Neuronal stem cell (in vitro differentiated cells): ENCODE data around the gene MRC2.

Source experiments
- DNase-seq: peaks from one replicate; pipeline ENCODE4 v3.0.0-alpha.2; 2013; ENCODE audit warnings: low spot score
- H2AFZ ChIP-seq: one replicate; pipeline ENCODE4 v1.6.1; 2013; ENCODE audit warnings: mild to moderate bottlenecking, low read length, inconsistent platforms
- H2AK5ac ChIP-seq: 2 replicates; pipeline ENCODE4 v1.6.1; 2013; ENCODE audit warnings: low read depth, mild to moderate bottlenecking, inconsistent platforms, low read length, moderate library complexity, mixed read lengths
- H2BK120ac ChIP-seq: 2 replicates; pipeline ENCODE4 v1.6.1; 2013; ENCODE audit warnings: low read depth, mild to moderate bottlenecking, inconsistent platforms, low read length, moderate library complexity, mixed read lengths
- H2BK12ac ChIP-seq: one replicate; pipeline ENCODE4 v1.6.1; 2013; ENCODE audit warnings: low read length, inconsistent platforms
- H2BK15ac ChIP-seq: 2 replicates; pipeline ENCODE4 v1.6.1; 2013; ENCODE audit warnings: mild to moderate bottlenecking, low read length, inconsistent platforms, mixed read lengths
- H2BK5ac ChIP-seq: one replicate; pipeline ENCODE4 v1.6.1; 2013; ENCODE audit warnings: inconsistent platforms, mild to moderate bottlenecking, low read length, moderate library complexity
- H3K14ac ChIP-seq: one replicate; pipeline ENCODE4 v1.6.1; 2013; ENCODE audit warnings: low read length, inconsistent platforms
- H3K18ac ChIP-seq: 2 replicates; pipeline ENCODE4 v1.6.1; 2013; ENCODE audit warnings: low read length, inconsistent platforms
- H3K23ac ChIP-seq: 2 replicates; pipeline ENCODE4 v1.6.1; 2013; ENCODE audit warnings: low read depth, mild to moderate bottlenecking, mixed read lengths, low read length, inconsistent platforms; ENCODE audit not compliant: poor library complexity
- H3K27ac ChIP-seq: replicated peaks from 3 replicates; pipeline ENCODE4 v1.5.1; 2013; ENCODE audit warnings: low read length, inconsistent platforms
- H3K27me3 ChIP-seq, 3 experiments: 2 replicates each; pipeline ENCODE4 v1.6.1; 2013; ENCODE audit warnings: low read length in 3 of 3, mild to moderate bottlenecking in 2 of 3, inconsistent platforms in 1 of 3, low read depth in 1 of 3, mixed read lengths in 1 of 3, moderate library complexity in 1 of 3; ENCODE audit not compliant: control insufficient read depth in 3 of 3, insufficient read depth in 3 of 3
- H3K36me3 ChIP-seq, 2 donors: replicated peaks in 1 of 2; 2 replicates each; pipeline ENCODE4 v1.6.1; 2013; ENCODE audit warnings: low read length in 2 of 2; ENCODE audit not compliant: control insufficient read depth in 2 of 2, insufficient read depth in 2 of 2
- H3K4ac ChIP-seq: 2 replicates; pipeline ENCODE4 v1.6.1; 2013; ENCODE audit warnings: inconsistent platforms, mild to moderate bottlenecking, low read length, moderate library complexity
- H3K4me1 ChIP-seq, 2 donors: 1 replicate in 1 of 2; 2 replicates in 1 of 2; pipeline ENCODE4 v1.6.1; 2013; ENCODE audit warnings: low read length in 2 of 2, low read depth in 1 of 2; ENCODE audit not compliant: control insufficient read depth in 2 of 2, insufficient read depth in 1 of 2
- H3K4me2 ChIP-seq: one replicate; pipeline ENCODE4 v1.6.1; 2013; ENCODE audit warnings: mild to moderate bottlenecking, low read length, inconsistent platforms; ENCODE audit not compliant: insufficient read depth, poor library complexity, severe bottlenecking
- H3K4me3 ChIP-seq, 2 donors: 2 replicates each; pipeline ENCODE4 v1.5.1; 2013; ENCODE audit warnings: low read length in 2 of 2, mild to moderate bottlenecking in 2 of 2, inconsistent platforms in 1 of 2, moderate library complexity in 1 of 2
- H3K79me1 ChIP-seq: one replicate; pipeline ENCODE4 v1.6.1; 2013; ENCODE audit warnings: low read depth, mild to moderate bottlenecking, inconsistent platforms, low read length, moderate library complexity
- H3K9ac ChIP-seq: one replicate; pipeline ENCODE4 v1.6.1; 2013; ENCODE audit warnings: mild to moderate bottlenecking, low read depth, low read length, inconsistent platforms; ENCODE audit not compliant: poor library complexity
- H3K9me3 ChIP-seq, 2 donors: replicated peaks in 1 of 2; 2 replicates each; pipeline versions ENCODE3 to v1.6.1; 2013; ENCODE audit warnings: low read length in 2 of 2, mild to moderate bottlenecking in 2 of 2, inconsistent platforms in 1 of 2, low read depth in 1 of 2, mixed read lengths in 1 of 2, moderate library complexity in 1 of 2; ENCODE audit not compliant: control insufficient read depth in 2 of 2, insufficient read depth in 1 of 2
- H4K8ac ChIP-seq: one replicate; pipeline ENCODE4 v1.6.1; 2013; ENCODE audit warnings: low read depth, mild to moderate bottlenecking, inconsistent platforms, low read length, moderate library complexity
- H4K91ac ChIP-seq: one replicate; pipeline ENCODE4 v1.6.1; 2013; ENCODE audit warnings: low read length, low read depth, mild to moderate bottlenecking, inconsistent platforms; ENCODE audit not compliant: poor library complexity
- WGBS, 2 donors: extraction: QIAGEN DNeasy Blood & Tissue Kit; methylation state at CpG; one replicate each; pipeline ENCODE4 v1.1.7; 2013; ENCODE audit warnings: missing lambda C conversion rate in 2 of 2, mixed read lengths in 1 of 2; ENCODE audit not compliant: insufficient read length in 2 of 2, insufficient replicate concordance in 1 of 2; ENCODE audit errors: extremely low coverage in 2 of 2; 5-methylcytosine and 5-hydroxymethylcytosine counted together

MRC2 gene

GRCh38 chr17:62631086-62631935, 3.8 kb downstream of the MRC2 start:
- H3K23ac ChIP-seq = peak overlapping the region; percentile 69

GRCh38 chr17:62631936-62632924, 4.8 kb downstream of the MRC2 start:
- no peak overlapping the region for H2AFZ ChIP-seq
- no peak overlapping the region for H3K4me2 ChIP-seq
- peak overlapping the region; percentile 5 for H2BK15ac ChIP-seq
- no peak overlapping the region for H3K4me3 ChIP-seq
- no peak overlapping the region for H3K4ac ChIP-seq
- no peak overlapping the region for H4K91ac ChIP-seq
- H2BK5ac ChIP-seq = no peak overlapping the region
- peaks cover 0 to 35% of the 10 kb centered on the region in 2 donors for H3K36me3 ChIP-seq
- H3K4me1 ChIP-seq = peaks cover 20 to 35% of the 10 kb centered on the region in 2 donors
- H3K18ac ChIP-seq = peak overlapping the region; percentile 72
- no peak overlapping the region for H2BK12ac ChIP-seq
- no peak for DNase-seq
- H3K79me1 ChIP-seq = peaks cover 9% of the 10 kb centered on the region
- no peak overlapping the region for H4K8ac ChIP-seq
- no CpG with 5 or more reads among the region's 27 CpGs for WGBS, 2 donors
- H3K23ac ChIP-seq = peak overlapping the region; percentile 58
- no peaks in the 10 kb centered on the region for H3K27me3 ChIP-seq
- H3K14ac ChIP-seq = no peak overlapping the region
- H3K27ac ChIP-seq = no peak overlapping the region
- H2BK120ac ChIP-seq = no peak overlapping the region
- peak overlapping the region; percentile 33 for H2AK5ac ChIP-seq
- H3K9ac ChIP-seq = peak overlapping the region; percentile 9
- H3K9me3 ChIP-seq = no peaks in the 10 kb centered on the region

More at GRCh38 chr17:62631086-62631935, 3.8 kb downstream of the MRC2 start:
- H2BK120ac ChIP-seq = no peak overlapping the region
- H4K8ac ChIP-seq = no peak overlapping the region
- no peaks in the 10 kb centered on the region for H3K9me3 ChIP-seq
- H2AFZ ChIP-seq = no peak overlapping the region
- H3K27ac ChIP-seq = no peak overlapping the region
- no peak overlapping the region for H2BK12ac ChIP-seq
- DNase-seq = no peak
- peaks cover 0 to 31% of the 10 kb centered on the region in 2 donors for H3K36me3 ChIP-seq
- H2BK15ac ChIP-seq = no peak overlapping the region
- peaks cover 24 to 39% of the 10 kb centered on the region in 2 donors for H3K4me1 ChIP-seq
- H2AK5ac ChIP-seq = peak overlapping the region; percentile 11
- H3K79me1 ChIP-seq = peaks cover 9% of the 10 kb centered on the region
- H3K4ac ChIP-seq = no peak overlapping the region
- peak overlapping the region; percentile 46 for H3K18ac ChIP-seq
- H3K4me3 ChIP-seq = no peak overlapping the region
- WGBS, 2 donors = no CpG with 5 or more reads among the region's 23 CpGs
- no peak overlapping the region for H3K14ac ChIP-seq
- no peak overlapping the region for H3K4me2 ChIP-seq
- H3K9ac ChIP-seq = peak overlapping the region; percentile 12
- H3K27me3 ChIP-seq = no peaks in the 10 kb centered on the region
- H4K91ac ChIP-seq = no peak overlapping the region
- no peak overlapping the region for H2BK5ac ChIP-seq

GRCh38 chr17:62637809-62638208, 10.3 kb downstream of the MRC2 start:
- Histone ChIP-seq H4K91ac (no peak overlapping the region), H3K18ac (no peak overlapping the region), H2BK120ac (no peak overlapping the region), H3K27me3 (no peaks in the 10 kb centered on the region), H3K4me2 (peak overlapping the region; percentile 11), H3K9me3 (no peaks in the 10 kb centered on the region), H2AFZ (no peak overlapping the region), H4K8ac (no peak overlapping the region), H2BK12ac (no peak overlapping the region), H3K4ac (no peak overlapping the region), H2BK5ac (no peak overlapping the region), H3K27ac (no peak overlapping the region), H3K4me1 (peaks cover under 1 to 10% of the 10 kb centered on the region in 2 donors), H2AK5ac (no peak overlapping the region), H3K14ac (no peak overlapping the region), H3K36me3 (peaks cover 0 to 42% of the 10 kb centered on the region in 2 donors), H2BK15ac (peak overlapping the region; percentile 81), H3K4me3 (no peak overlapping the region), H3K9ac (no peak overlapping the region), H3K23ac (no peak overlapping the region), H3K79me1 (peaks cover 2% of the 10 kb centered on the region)
- WGBS, 2 donors = no CpG with 5 or more reads among the region's 9 CpGs
- no peak for DNase-seq
